GM12801 (cell line): ENCODE results near the gene ZXDC.

ENCODE experiments used
- CTCF ChIP-seq: IDR thresholded peaks from one replicate; pipeline ENCODE4 v1.5.1; 2011; ENCODE audit warnings: control low read depth; ENCODE audit not compliant: insufficient read length; ENCODE audit errors: extremely low read depth

ZXDC gene

GRCh38 chr3:126519506-126520455, 44.1 kb upstream of the ZXDC start:
- no peak for TF ChIP-seq CTCF

GRCh38 chr3:126518779-126519177, 43.1 kb upstream of the ZXDC start:
- no peak for TF ChIP-seq CTCF

- no peak for TF ChIP-seq CTCF
These were observed 42.5 kb upstream of the ZXDC start for GRCh38 chr3:126517986-126518778.

GRCh38 chr3:126517291-126517951, 41.7 kb upstream of the ZXDC start, which contains the start of gene UROC1:
Gene UROC1 (minus strand): TSS chr3:126517773. CDS start chr3:126517719, 54 bp downstream.
- TF ChIP-seq CTCF: no peak

- no peak for TF ChIP-seq CTCF
These were observed 41.2 kb upstream of the ZXDC start for GRCh38 chr3:126516936-126517290.

GRCh38 chr3:126516152-126516935, 40.7 kb upstream of the ZXDC start:
- TF ChIP-seq CTCF: no peak
